PC-9 (cell line): ENCODE measurements around the gene SUSD3. TPM values are rescaled to one million over a fixed set of nuclear protein-coding genes. Genes with fewer than 3 reads are reported as not detected.
"Not testable (repeated sequence)": the region's sequence is repeated elsewhere in the genome, so short reads cannot be mapped to it uniquely, and the experiment has no call there.

ENCODE experiments used
- BruUV-seq: library from RNA; stranded (reverse); fragments of 400-500 nt; replicated peaks from 2 replicates; lab custom pipeline; 2021; lab: Mats Ljungman, UMichigan
- CTCF ChIA-PET: fragments of 300-600 bp; sonication (Branson Sonifier 250); formaldehyde crosslinking; loops from one replicate; lab custom pipeline; 2022; ENCODE audit warnings: antibody characterized with exemption; lab: Charles Lee
- POLR2A ChIA-PET: fragments of 300-600 bp; sonication (Branson Sonifier 250); formaldehyde crosslinking; loops from one replicate; lab custom pipeline; 2022; ENCODE audit warnings: antibody characterized with exemption; ENCODE audit not compliant: unreplicated experiment; lab: Charles Lee
- DNase-seq, 2 experiments: peaks; one replicate each; pipeline versions ENCODE4 v3.0.0 to v3.0.0-alpha.2; 2015 to 2022; ENCODE audit warnings: mixed read lengths in 1 of 2
- H2AFZ ChIP-seq: fragments of 200-600 bp; sonication (generic); 2 replicates; pipeline ENCODE4 v1.8.1; 2017; ENCODE audit warnings: antibody characterized with exemption
- H3F3A ChIP-seq: fragments of 200-600 bp; sonication (generic); 2 replicates; pipeline ENCODE4 v1.8.1; 2017; ENCODE audit warnings: antibody characterized with exemption, mild to moderate bottlenecking, low read depth; ENCODE audit not compliant: insufficient read depth
- H3K27ac ChIP-seq: fragments of 200-600 bp; sonication (generic); 2 replicates; pipeline ENCODE4 v1.6.1; 2016; ENCODE audit warnings: mixed run types
- H3K27me3 ChIP-seq: fragments of 200-600 bp; sonication (generic); 2 replicates; pipeline ENCODE4 v1.6.1; 2016; ENCODE audit warnings: low read depth, mixed run types; ENCODE audit not compliant: insufficient read depth
- H3K36me3 ChIP-seq: fragments of 200-600 bp; sonication (generic); 2 replicates; pipeline ENCODE4 v1.6.1; 2016; ENCODE audit warnings: low read depth, mixed run types
- H3K4me1 ChIP-seq: fragments of 200-600 bp; sonication (generic); replicated peaks from 2 replicates; pipeline ENCODE4 v1.6.1; 2016; ENCODE audit warnings: mixed run types; ENCODE audit not compliant: insufficient read depth
- H3K4me2 ChIP-seq: fragments of 200-600 bp; sonication (generic); 2 replicates; pipeline ENCODE4 v1.6.1; 2017; ENCODE audit warnings: mixed run types
- H3K4me3 ChIP-seq: fragments of 200-600 bp; sonication (generic); 2 replicates; pipeline ENCODE4 v1.6.1; 2016; ENCODE audit warnings: mixed run types
- H3K79me2 ChIP-seq: fragments of 200-600 bp; sonication (generic); 2 replicates; pipeline ENCODE4 v1.6.1; 2017; ENCODE audit warnings: low read depth, mixed run types
- H3K9me2 ChIP-seq: fragments of 200-600 bp; sonication (generic); 2 replicates; pipeline ENCODE4 v1.8.1; 2017; ENCODE audit warnings: mild to moderate bottlenecking; ENCODE audit not compliant: insufficient read depth
- H3K9me3 ChIP-seq: fragments of 200-600 bp; sonication (generic); 2 replicates; pipeline ENCODE4 v1.8.1; 2016; ENCODE audit warnings: low read depth; ENCODE audit not compliant: insufficient read depth
- H4K20me1 ChIP-seq: fragments of 200-600 bp; sonication (generic); 2 replicates; pipeline ENCODE4 v1.8.1; 2017; ENCODE audit not compliant: insufficient read depth
- EZH2 ChIP-seq: fragments of 200-600 bp; sonication (generic); IDR thresholded peaks from 2 replicates; pipeline ENCODE4 v1.8.0; 2017; ENCODE audit warnings: antibody characterized with exemption, low read depth
- intact Hi-C: fragments of 100-400 bp; cut with micrococcal nuclease; formaldehyde crosslinking; loops from one replicate; pipeline ENCODE4 v1.10.0; 2022; ENCODE audit not compliant: unreplicated experiment
- total RNA-seq: library from RNA; stranded (reverse); gene quantifications from 2 replicates; pipeline ENCODE4 v1.2.3, GENCODE V29; 2021
- TF ChIP-seq, protein P1 (sequence below): fragments of 200-600 bp; sonication (generic); conservative IDR thresholded peaks from 2 replicates; pipeline ENCODE4 v1.6.1; 2017; ENCODE audit warnings: mixed run types, antibody characterized with exemption, mild to moderate bottlenecking, moderate library complexity

The SUSD3 gene
- total RNA-seq, 1 experiment from 2014 or later: 8.4 TPM

DNA sequence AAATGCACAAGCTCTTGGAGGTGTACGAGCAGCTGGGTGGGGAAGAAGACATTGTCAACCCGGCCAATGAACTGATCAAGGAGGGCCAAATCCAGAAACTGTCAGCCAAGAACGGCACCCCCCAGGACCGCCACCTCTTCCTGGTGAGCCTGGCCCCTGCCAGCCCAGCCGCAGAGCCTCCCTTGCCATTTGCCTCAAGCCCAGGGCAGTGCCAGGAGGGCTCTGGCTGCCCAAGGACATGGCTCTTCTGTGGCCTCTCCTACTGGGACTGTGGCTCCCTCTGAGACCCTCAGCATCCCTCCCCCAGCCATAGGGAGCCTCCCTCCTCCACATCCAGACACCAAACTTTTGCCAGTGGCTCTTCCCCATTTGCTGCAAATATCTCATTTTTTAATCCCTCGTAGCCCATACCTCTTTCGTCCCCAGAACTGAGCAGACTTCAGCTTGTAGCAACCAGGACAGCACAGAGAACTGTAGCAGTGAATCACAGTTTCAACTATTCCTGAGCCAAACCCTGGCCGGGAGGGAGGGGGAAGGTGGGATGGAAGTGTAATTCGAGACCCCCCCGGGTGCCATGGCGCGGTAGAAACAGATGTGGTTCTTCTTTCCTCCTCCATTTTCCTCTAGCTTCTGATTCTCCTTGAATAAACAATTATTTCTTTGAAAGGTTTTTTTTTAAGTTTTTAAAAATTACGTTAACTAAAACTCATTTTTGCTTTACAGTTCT lies 44.5 kb upstream of the SUSD3 start:
- H3K27me3 ChIP-seq: no peaks in the 10 kb centered on the region
- no peaks in the 10 kb centered on the region for H3K9me2 ChIP-seq
- DNase-seq: no peak
- CTCF ChIA-PET: interaction anchor here (0.6 kb wide), 1 partner anchor 15 kb away, joined by 17 read pairs; no protein-coding TSS in a partner anchor
- no peaks in the 10 kb centered on the region for H4K20me1 ChIP-seq
- H3K9me3 ChIP-seq: no peaks in the 10 kb centered on the region
- H3K79me2 ChIP-seq: no peaks in the 10 kb centered on the region
- H3K36me3 ChIP-seq: peaks cover 5% of the 10 kb centered on the region
- intact Hi-C loops: no loop called here
- H3K27ac ChIP-seq: no peak overlapping the region
- no peak for TF ChIP-seq EZH2
- TF ChIP-seq, protein P1, sequence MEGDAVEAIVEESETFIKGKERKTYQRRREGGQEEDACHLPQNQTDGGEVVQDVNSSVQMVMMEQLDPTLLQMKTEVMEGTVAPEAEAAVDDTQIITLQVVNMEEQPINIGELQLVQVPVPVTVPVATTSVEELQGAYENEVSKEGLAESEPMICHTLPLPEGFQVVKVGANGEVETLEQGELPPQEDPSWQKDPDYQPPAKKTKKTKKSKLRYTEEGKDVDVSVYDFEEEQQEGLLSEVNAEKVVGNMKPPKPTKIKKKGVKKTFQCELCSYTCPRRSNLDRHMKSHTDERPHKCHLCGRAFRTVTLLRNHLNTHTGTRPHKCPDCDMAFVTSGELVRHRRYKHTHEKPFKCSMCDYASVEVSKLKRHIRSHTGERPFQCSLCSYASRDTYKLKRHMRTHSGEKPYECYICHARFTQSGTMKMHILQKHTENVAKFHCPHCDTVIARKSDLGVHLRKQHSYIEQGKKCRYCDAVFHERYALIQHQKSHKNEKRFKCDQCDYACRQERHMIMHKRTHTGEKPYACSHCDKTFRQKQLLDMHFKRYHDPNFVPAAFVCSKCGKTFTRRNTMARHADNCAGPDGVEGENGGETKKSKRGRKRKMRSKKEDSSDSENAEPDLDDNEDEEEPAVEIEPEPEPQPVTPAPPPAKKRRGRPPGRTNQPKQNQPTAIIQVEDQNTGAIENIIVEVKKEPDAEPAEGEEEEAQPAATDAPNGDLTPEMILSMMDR: no peak
- no TSS peak for BruUV-seq
- H3F3A ChIP-seq: no peaks in the 10 kb centered on the region
- no peak overlapping the region for H3K4me3 ChIP-seq
- no peak overlapping the region for H2AFZ ChIP-seq
- POLR2A ChIA-PET: no interaction called here
- H3K4me2 ChIP-seq: no peak overlapping the region
- H3K4me1 ChIP-seq: no peaks in the 10 kb centered on the region

DNA sequence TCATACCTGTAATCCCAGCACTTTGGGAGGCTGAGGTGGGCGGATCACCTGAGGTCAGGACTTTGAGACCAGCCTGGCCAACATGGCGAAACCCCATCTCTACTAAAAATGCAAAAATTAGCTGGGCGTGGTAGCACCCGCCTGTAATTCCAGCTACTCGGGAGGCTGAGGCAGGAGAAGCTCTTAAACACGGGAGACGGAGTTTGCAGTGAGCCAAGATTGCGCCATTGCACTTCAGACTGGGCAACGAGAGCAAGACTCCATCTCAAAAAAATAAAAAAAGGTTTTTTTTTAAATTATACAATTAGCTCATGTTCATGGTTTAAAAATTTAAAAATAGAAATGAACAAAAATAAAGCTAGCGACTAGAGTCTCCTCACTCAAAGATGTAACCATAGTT lies 43.3 kb upstream of the SUSD3 start:
- CTCF ChIA-PET, H3K27ac ChIP-seq, H4K20me1 ChIP-seq, H3K4me2 ChIP-seq, intact Hi-C loops, H3K4me3 ChIP-seq, H2AFZ ChIP-seq, BruUV-seq, H3K27me3 ChIP-seq, POLR2A ChIA-PET, H3F3A ChIP-seq, H3K9me3 ChIP-seq, DNase-seq, H3K4me1 ChIP-seq, H3K9me2 ChIP-seq, H3K79me2 ChIP-seq: not testable (repeated sequence)
- H3K36me3 ChIP-seq: peaks cover 11% of the 10 kb centered on the region

DNA sequence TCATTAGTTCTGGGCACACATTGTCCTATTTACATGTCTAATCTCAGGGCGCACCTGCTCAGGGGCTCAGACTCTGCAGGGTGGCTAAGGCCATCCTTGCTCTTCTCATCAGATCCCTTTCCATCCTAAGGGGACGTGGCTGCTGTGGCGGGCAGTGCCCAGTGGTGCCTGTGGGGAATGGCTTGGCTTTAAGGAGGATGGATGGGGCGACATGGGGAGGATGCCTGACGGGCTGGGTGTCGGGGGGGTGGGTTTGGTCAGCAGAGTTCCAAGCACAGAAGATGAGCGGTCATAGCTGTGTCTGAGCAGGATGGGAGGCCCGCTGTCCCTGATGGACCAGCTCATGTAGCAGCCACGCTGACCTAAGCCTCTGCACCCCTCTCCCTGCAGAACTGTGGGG lies 40.9 kb upstream of the SUSD3 start:
- no peak for DNase-seq
- Histone ChIP-seq H3K36me3 (peaks cover 15% of the 10 kb centered on the region), H3K4me3 (no peak overlapping the region), H3K79me2 (no peaks in the 10 kb centered on the region), H2AFZ (no peak overlapping the region), H3K4me2 (no peak overlapping the region), H3K4me1 (no peaks in the 10 kb centered on the region), H3K9me2 (no peaks in the 10 kb centered on the region), H3K27ac (no peak overlapping the region), H3F3A (no peaks in the 10 kb centered on the region), H3K27me3 (no peaks in the 10 kb centered on the region), H4K20me1 (no peaks in the 10 kb centered on the region), H3K9me3 (no peaks in the 10 kb centered on the region)
- CTCF ChIA-PET: no interaction called here
- BruUV-seq: no TSS peak
- intact Hi-C loops: no loop called here
- POLR2A ChIA-PET: no interaction called here
- TF ChIP-seq, protein P1: no peak
- no peak for TF ChIP-seq EZH2

DNA sequence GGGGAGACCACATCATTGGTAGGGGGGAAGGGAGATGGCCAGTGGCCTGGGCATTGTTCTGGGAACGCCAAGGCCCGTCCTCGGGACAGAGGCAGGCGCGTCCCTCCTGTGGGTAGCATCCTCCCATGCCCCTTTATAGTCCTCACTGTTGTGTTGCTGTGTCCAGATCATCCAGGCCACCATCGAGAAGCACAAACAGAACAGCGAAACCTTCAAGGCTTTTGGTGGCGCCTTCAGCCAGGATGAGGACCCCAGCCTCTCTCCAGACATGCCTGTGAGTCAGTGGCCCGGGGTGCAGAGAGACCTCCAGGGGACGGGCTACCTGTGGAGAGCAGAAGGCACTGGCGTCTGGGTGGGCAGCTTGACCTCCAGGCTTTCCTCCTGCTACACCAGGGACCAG lies 38.4 kb upstream of the SUSD3 start:
- no peak overlapping the region for H2AFZ ChIP-seq
- H3K79me2 ChIP-seq: no peaks in the 10 kb centered on the region
- H3K9me3 ChIP-seq: no peaks in the 10 kb centered on the region
- no peak overlapping the region for H3K27ac ChIP-seq
- TF ChIP-seq EZH2: no peak
- TF ChIP-seq, protein P1: no peak
- no peak overlapping the region for H3K4me3 ChIP-seq
- H3K9me2 ChIP-seq: no peaks in the 10 kb centered on the region
- no peak overlapping the region for H3K4me2 ChIP-seq
- BruUV-seq: no TSS peak
- H4K20me1 ChIP-seq: no peaks in the 10 kb centered on the region
- H3K4me1 ChIP-seq: no peaks in the 10 kb centered on the region
- CTCF ChIA-PET: no interaction called here
- no peak for DNase-seq
- H3F3A ChIP-seq: no peaks in the 10 kb centered on the region
- peaks cover 10% of the 10 kb centered on the region for H3K36me3 ChIP-seq
- no peaks in the 10 kb centered on the region for H3K27me3 ChIP-seq
- POLR2A ChIA-PET: no interaction called here
- intact Hi-C loops: no loop called here
